SK-N-MC (cell line): ENCODE results near the gene DENND4C.

Experiments used
- DNase-seq: peaks from one replicate; pipeline ENCODE4 v3.0.0-alpha.2; 2011; ENCODE audit warnings: low read depth, low spot score
- H3K27ac ChIP-seq: fragments of 200-600 bp; sonication (generic); 2 replicates; pipeline ENCODE4 v1.5.1; 2016; ENCODE audit warnings: mixed run types
- H3K36me3 ChIP-seq: fragments of 200-600 bp; sonication (generic); 2 replicates; pipeline ENCODE4 v1.6.1; 2017; ENCODE audit warnings: antibody characterized with exemption, low read length, mixed read lengths; ENCODE audit not compliant: insufficient read depth
- H3K4me3 ChIP-seq: fragments of 200-600 bp; sonication (generic); 2 replicates; pipeline ENCODE4 v1.5.1; 2016
- H3K9ac ChIP-seq: fragments of 200-600 bp; sonication (generic); 2 replicates; pipeline ENCODE4 v1.8.0; 2017; ENCODE audit warnings: mixed run types, mixed read lengths; ENCODE audit not compliant: insufficient read length
- H3K9me3 ChIP-seq: fragments of 200-600 bp; sonication (generic); 2 replicates; pipeline ENCODE4 v1.6.1; 2017; ENCODE audit warnings: low read depth, mild to moderate bottlenecking, antibody characterized with exemption, low read length, moderate library complexity, mixed read lengths
- EZH2 ChIP-seq: fragments of 200-600 bp; sonication (generic); IDR thresholded peaks from one replicate; pipeline ENCODE4 v1.6.1; 2017; ENCODE audit warnings: antibody characterized with exemption
- FOXP2 ChIP-seq: optimal IDR thresholded peaks from 2 replicates; pipeline ENCODE3; 2011; ENCODE audit warnings: mild to moderate bottlenecking, moderate library complexity; ENCODE audit not compliant: insufficient read depth; ENCODE audit errors: extremely low read length, control extremely low read depth
- POLR2AphosphoS5 ChIP-seq: IDR thresholded peaks from 2 replicates; pipeline ENCODE4 v1.6.1; 2012; ENCODE audit warnings: mild to moderate bottlenecking, low read depth, low read length, borderline replicate concordance

The DENND4C gene

GRCh38 chr9:19416143-19416542 is 185.7 kb downstream of the DENND4C start:
- no peaks in the 10 kb centered on the region for H3K9me3 ChIP-seq
- no peak overlapping the region for H3K9ac ChIP-seq
- no peak overlapping the region for H3K27ac ChIP-seq
- DNase-seq, result no peak
- no peaks in the 10 kb centered on the region for H3K36me3 ChIP-seq
- H3K4me3 ChIP-seq, result no peak overlapping the region
- no peak for TF ChIP-seq EZH2
- TF ChIP-seq POLR2AphosphoS5, result no peak
- no peak for TF ChIP-seq FOXP2

- no peak for TF ChIP-seq POLR2AphosphoS5
- no peak for TF ChIP-seq EZH2
- TF ChIP-seq FOXP2, result no peak
- Histone ChIP-seq H3K9me3 (no peaks in the 10 kb centered on the region), H3K4me3 (no peak overlapping the region), H3K27ac (no peak overlapping the region), H3K36me3 (no peaks in the 10 kb centered on the region), H3K9ac (no peak overlapping the region)
- DNase-seq, result no peak
Measured at GRCh38 chr9:19420877-19421276, 190.4 kb downstream of the DENND4C start.
